Uterus (tissue), 4 donors: ENCODE results near the gene SLC17A7. TPM values are rescaled to one million over a fixed set of nuclear protein-coding genes. Genes with fewer than 3 reads are reported as not detected.

ENCODE experiments used
- DNase-seq, 2 donors: peaks; one replicate each; pipeline ENCODE4 v3.0.0-alpha.2; 2019 to 2020
- H3K27ac ChIP-seq, 2 donors: fragments of 200-600 bp; sonication (generic); 1 replicate in 1 of 2; 2 replicates in 1 of 2; pipeline ENCODE4 v1.5.1; 2016 to 2018
- H3K27me3 ChIP-seq, 2 donors: fragments of 200-600 bp; sonication (generic); one replicate each; pipeline ENCODE4 v1.5.1; 2018 to 2019; ENCODE audit warnings: control low read depth in 1 of 2
- H3K36me3 ChIP-seq, 2 donors: fragments of 200-600 bp; sonication (generic); one replicate each; pipeline ENCODE4 v1.5.1; 2019; ENCODE audit warnings: control low read depth in 1 of 2
- H3K4me1 ChIP-seq, 2 donors: fragments of 200-600 bp; sonication (generic); one replicate each; pipeline ENCODE4 v1.5.1; 2018 to 2019; ENCODE audit warnings: control low read depth in 1 of 2
- H3K4me3 ChIP-seq, 2 donors: fragments of 200-600 bp; sonication (generic); 1 replicate in 1 of 2; 2 replicates in 1 of 2; pipeline ENCODE4 v1.5.1; 2018 to 2019; ENCODE audit warnings: mild to moderate bottlenecking in 1 of 2
- H3K9me3 ChIP-seq, 2 donors: fragments of 200-600 bp; sonication (generic); one replicate each; pipeline ENCODE4 v1.5.1; 2019; ENCODE audit warnings: control low read depth in 1 of 2
- POLR2A ChIP-seq, 2 donors: fragments of 450-650 bp; IDR thresholded peaks; one replicate each; pipeline ENCODE4 v1.6.1; 2016; ENCODE audit warnings: antibody characterized with exemption in 2 of 2, mild to moderate bottlenecking in 1 of 2, moderate library complexity in 1 of 2
- intact Hi-C: fragments of 100-400 bp; cut with DNase I; formaldehyde crosslinking; loops from one replicate; pipeline ENCODE4 v1.15.1; 2023; ENCODE audit warnings: low total_unique reads
- total RNA-seq, 4 donors: library from RNA; depleted of rRNA in 3 of 4; stranded (reverse); fragments of >200 nt in 3 of 4; gene quantifications; one replicate each; pipeline versions ENCODE4 v1.1.0 to v1.2.4, GENCODE V29; 2014 to 2023
- TF ChIP-seq, protein P1 (sequence below), 4 experiments: fragments of 200-600 bp in 2 of 4; fragments of 450-650 bp in 2 of 4; sonication (generic) in 2 of 4; IDR thresholded peaks; one replicate each; pipeline ENCODE4 v1.5.1; 2016 to 2019; ENCODE audit warnings: antibody characterized with exemption in 4 of 4, mild to moderate bottlenecking in 2 of 4, moderate library complexity in 1 of 4
- donor health status: DM: yes; HTN: yes; CAD: no.

Gene SLC17A7
- total RNA-seq, 4 donors from 2014 or later: 1.3 to 5.6 (median 1.9) TPM; not detected in 1

DNA sequence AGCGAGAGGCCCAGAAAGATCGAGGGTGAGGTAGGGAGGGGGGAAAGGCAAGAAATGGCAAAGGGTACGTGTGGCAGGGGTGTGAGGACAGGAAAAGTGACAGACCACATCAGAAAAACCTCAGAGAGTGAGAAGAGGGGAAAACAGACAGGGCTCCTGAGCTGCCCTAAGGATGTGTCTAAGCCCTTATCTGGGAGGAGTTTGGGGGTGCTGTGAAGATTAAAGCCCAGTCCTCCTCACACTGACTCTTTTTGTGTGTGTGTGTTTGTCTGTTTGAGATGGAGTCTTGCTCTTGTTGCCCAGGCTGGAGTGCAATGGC, 17.4 kb downstream of the SLC17A7 start:
- H3K9me3 ChIP-seq: no peaks in the 10 kb centered on the region
- intact Hi-C loops: no loop called here
- no peak overlapping the region for H3K4me3 ChIP-seq
- no peak overlapping the region for H3K27ac ChIP-seq
- peaks cover 44 to 72% of the 10 kb centered on the region in 2 donors for H3K27me3 ChIP-seq
- TF ChIP-seq, protein P1, sequence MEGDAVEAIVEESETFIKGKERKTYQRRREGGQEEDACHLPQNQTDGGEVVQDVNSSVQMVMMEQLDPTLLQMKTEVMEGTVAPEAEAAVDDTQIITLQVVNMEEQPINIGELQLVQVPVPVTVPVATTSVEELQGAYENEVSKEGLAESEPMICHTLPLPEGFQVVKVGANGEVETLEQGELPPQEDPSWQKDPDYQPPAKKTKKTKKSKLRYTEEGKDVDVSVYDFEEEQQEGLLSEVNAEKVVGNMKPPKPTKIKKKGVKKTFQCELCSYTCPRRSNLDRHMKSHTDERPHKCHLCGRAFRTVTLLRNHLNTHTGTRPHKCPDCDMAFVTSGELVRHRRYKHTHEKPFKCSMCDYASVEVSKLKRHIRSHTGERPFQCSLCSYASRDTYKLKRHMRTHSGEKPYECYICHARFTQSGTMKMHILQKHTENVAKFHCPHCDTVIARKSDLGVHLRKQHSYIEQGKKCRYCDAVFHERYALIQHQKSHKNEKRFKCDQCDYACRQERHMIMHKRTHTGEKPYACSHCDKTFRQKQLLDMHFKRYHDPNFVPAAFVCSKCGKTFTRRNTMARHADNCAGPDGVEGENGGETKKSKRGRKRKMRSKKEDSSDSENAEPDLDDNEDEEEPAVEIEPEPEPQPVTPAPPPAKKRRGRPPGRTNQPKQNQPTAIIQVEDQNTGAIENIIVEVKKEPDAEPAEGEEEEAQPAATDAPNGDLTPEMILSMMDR (IDR thresholded peaks at IDR 0.05): no peak
- no peak for TF ChIP-seq POLR2A (IDR thresholded peaks at IDR 0.05)
- no peaks in the 10 kb centered on the region for H3K36me3 ChIP-seq
- no peak for DNase-seq
- H3K4me1 ChIP-seq: peaks cover 0 to 17% of the 10 kb centered on the region in 2 donors

DNA sequence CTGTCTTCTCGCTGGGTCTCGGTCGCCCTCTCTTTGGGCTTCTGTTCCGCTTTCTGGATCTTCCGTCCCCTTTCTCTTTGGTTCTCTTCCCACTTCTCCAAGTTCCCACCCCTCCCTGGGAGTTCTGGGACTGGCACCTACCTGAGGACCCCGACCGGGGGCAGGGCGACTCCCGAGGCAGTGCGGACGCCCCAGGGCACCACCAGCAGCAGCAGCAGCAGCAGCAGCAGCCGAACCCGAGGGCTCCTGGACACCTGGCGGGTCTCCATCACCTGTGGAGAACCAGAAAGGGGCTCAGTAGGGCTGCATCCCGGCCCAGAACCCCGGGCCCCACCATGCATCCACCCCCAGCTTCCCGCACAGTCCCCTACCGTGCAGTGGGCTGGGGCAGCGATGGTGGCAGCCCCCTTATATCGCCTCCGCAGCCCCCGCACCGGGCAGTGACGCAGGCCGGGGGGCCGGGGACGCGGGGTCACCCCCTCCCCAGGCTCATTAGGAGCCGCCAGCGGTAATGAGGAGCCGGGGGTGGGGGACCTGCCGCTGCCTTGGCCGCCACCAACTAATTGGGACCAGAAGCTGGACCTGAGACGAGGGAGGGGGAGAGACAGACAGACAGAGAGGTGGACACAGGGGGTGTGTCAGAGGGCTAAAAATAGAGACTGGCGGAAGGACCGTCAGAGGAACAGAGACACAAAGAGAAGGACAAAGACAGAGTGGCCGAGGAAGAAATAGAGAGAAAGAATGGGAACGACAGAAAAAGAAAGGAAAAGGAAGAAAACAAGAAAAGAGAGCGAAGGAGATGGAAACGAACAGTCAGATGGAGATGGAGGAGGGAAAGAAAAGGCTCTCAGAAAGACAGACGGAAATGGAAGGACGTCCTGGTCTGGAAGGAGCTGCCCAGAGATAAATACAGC, 18.0 kb downstream of the SLC17A7 start, which contains the start of gene PTH2:
PTH2 (minus strand) TSS at position 371 of the 914 bp plus-strand sequence; CDS start at position 269, 102 bp downstream.
- peaks cover 0 to 17% of the 10 kb centered on the region in 2 donors for H3K4me1 ChIP-seq
- H3K36me3 ChIP-seq: no peaks in the 10 kb centered on the region
- TF ChIP-seq, protein P1 (IDR thresholded peaks at IDR 0.05): no peak
- no peak for TF ChIP-seq POLR2A (IDR thresholded peaks at IDR 0.05)
- intact Hi-C loops: no loop called here
- no peak within 1 kb of the TSS for H3K4me3 ChIP-seq
- DNase-seq: no peak
- H3K27me3 ChIP-seq: peaks cover 41 to 72% of the 10 kb centered on the region in 2 donors
- no peaks in the 10 kb centered on the region for H3K9me3 ChIP-seq
- H3K27ac ChIP-seq: no peak within 1 kb of the TSS

DNA sequence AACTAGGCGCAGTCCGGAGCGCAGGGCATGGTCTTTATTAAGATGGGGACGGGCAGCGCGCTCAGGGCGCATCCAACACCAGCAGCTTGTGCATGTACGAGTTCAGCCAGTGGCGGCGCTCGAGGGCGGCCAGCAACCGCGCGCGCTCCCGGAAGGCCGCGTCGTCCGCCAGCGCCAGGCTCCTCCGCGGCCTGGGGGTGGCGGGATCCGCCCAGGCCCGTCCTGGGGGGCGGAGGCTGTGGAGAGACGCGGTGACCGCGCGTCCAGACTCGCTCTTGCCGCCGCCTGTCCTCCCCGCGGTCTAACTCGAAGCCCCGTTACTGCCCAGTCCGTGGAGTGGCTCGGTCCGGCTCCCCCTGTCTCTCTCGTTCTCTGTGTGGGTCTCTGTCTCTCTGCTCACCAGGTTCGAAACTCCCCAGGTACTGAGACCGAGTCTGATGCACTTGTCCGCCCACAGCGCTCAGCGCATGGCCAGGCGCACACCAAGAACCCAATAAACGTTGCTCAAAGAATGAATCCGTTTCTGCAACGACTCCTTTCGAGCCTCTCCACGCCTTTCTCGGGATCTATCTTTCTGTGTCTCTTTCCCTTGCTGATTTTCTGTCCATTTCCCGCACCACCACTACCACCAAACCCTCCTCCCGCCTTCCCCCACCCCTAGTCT, 18.8 kb downstream of the SLC17A7 start:
- Histone ChIP-seq H3K4me3 (no peak overlapping the region), H3K4me1 (peaks cover 0 to 17% of the 10 kb centered on the region in 2 donors), H3K9me3 (no peaks in the 10 kb centered on the region), H3K36me3 (no peaks in the 10 kb centered on the region), H3K27me3 (peaks cover 33 to 69% of the 10 kb centered on the region in 2 donors), H3K27ac (no peak overlapping the region)
- intact Hi-C loops: no loop called here
- no peak for TF ChIP-seq POLR2A (IDR thresholded peaks at IDR 0.05)
- TF ChIP-seq, protein P1 (IDR thresholded peaks at IDR 0.05): no peak
- no peak for DNase-seq

DNA sequence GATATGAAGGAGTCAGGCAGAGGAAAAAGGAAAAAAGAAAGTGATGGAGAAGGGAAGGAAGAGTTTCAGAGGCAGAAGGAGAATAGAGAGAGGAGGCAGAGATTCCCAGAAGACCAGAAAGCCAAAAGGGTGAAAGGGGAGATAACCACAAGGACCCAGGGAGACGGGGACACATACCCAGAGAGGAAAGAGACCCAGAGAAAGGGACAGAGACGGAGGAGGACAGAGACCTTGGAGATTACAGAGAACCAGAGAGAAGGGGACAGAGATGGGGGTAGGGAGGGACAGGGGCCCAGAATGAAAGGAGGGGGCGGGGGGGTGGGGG, 19.5 kb downstream of the SLC17A7 start:
- H3K4me3 ChIP-seq: no peak overlapping the region
- H3K27me3 ChIP-seq: peaks cover 31 to 62% of the 10 kb centered on the region in 2 donors
- H3K9me3 ChIP-seq: no peaks in the 10 kb centered on the region
- peaks cover 0 to 17% of the 10 kb centered on the region in 2 donors for H3K4me1 ChIP-seq
- TF ChIP-seq POLR2A (IDR thresholded peaks at IDR 0.05): no peak
- TF ChIP-seq, protein P1 (IDR thresholded peaks at IDR 0.05): no peak
- intact Hi-C loops: no loop called here
- no peaks in the 10 kb centered on the region for H3K36me3 ChIP-seq
- H3K27ac ChIP-seq: no peak overlapping the region
- DNase-seq: no peak
